MM.1S (cell line): ENCODE results near the gene GPR82.

ENCODE experiments used
- CTCF ChIP-seq: fragments of 300-600 bp; sonication (generic); IDR thresholded peaks from 2 replicates; pipeline ENCODE4 v1.5.1; 2016; ENCODE audit warnings: antibody characterized with exemption, low read length, mixed read lengths
- EZH2 ChIP-seq: fragments of 300-600 bp; sonication (generic); optimal IDR thresholded peaks from 2 replicates; pipeline ENCODE3; 2017; ENCODE audit warnings: low read depth, mild to moderate bottlenecking, antibody characterized with exemption, low read length, mixed read lengths
- EZH2phosphoT487 ChIP-seq: fragments of 300-600 bp; sonication (generic); IDR thresholded peaks from 2 replicates; pipeline ENCODE4 v1.6.1; 2018; ENCODE audit warnings: antibody characterized with exemption, low read length

GRCh38 chrX:41730081-41730480 is 6.1 kb downstream of the GPR82 start:
- no peak for TF ChIP-seq CTCF
- no peak for TF ChIP-seq EZH2phosphoT487
- no peak for TF ChIP-seq EZH2
